Aorta (tissue), 5 donors: Measurements from ENCODE around the gene TXN2. TPM values are rescaled to one million over a fixed set of nuclear protein-coding genes. Genes with fewer than 3 reads are reported as not detected.

Experiments
- ATAC-seq: fragments of 200-7000 bp; cut with Tn5 transposase; one replicate; pipeline ENCODE4 v1.9.1; 2022; ENCODE audit warnings: moderate library complexity; ENCODE audit not compliant: low FRiP score
- DNase-seq, 2 donors: peaks; one replicate each; pipeline ENCODE4 v3.0.0-alpha.2; 2020
- H3K27ac ChIP-seq, 2 donors: one replicate each; pipeline ENCODE4 v1.5.1; 2013; ENCODE audit warnings: low read length in 2 of 2, mild to moderate bottlenecking in 2 of 2, moderate library complexity in 2 of 2, control low read depth in 1 of 2, inconsistent platforms in 1 of 2, low read depth in 1 of 2
- H3K27me3 ChIP-seq, 2 donors: one replicate each; pipeline ENCODE4 v1.6.1; 2013; ENCODE audit warnings: control low read depth in 1 of 2, low read length in 1 of 2, mild to moderate bottlenecking in 1 of 2, moderate library complexity in 1 of 2; ENCODE audit not compliant: insufficient read depth in 2 of 2, control insufficient read depth in 1 of 2
- H3K36me3 ChIP-seq, 2 donors: one replicate each; pipeline ENCODE4 v1.6.1; 2013; ENCODE audit warnings: control low read depth in 1 of 2, low read length in 1 of 2, mild to moderate bottlenecking in 1 of 2; ENCODE audit not compliant: insufficient read depth in 2 of 2, control insufficient read depth in 1 of 2
- H3K4me1 ChIP-seq, 2 donors: one replicate each; pipeline ENCODE4 v1.6.1; 2013; ENCODE audit warnings: low read length in 2 of 2, control low read depth in 1 of 2, mild to moderate bottlenecking in 1 of 2, moderate library complexity in 1 of 2; ENCODE audit not compliant: insufficient read depth in 2 of 2, control insufficient read depth in 1 of 2
- H3K4me3 ChIP-seq, 2 donors: one replicate each; pipeline ENCODE4 v1.5.1; 2013; ENCODE audit warnings: low read length in 2 of 2, control low read depth in 1 of 2, mild to moderate bottlenecking in 1 of 2
- H3K9me3 ChIP-seq: one replicate; pipeline ENCODE4 v1.6.1; 2013; ENCODE audit warnings: mild to moderate bottlenecking, low read length; ENCODE audit not compliant: control insufficient read depth
- WGBS, 2 donors: extraction: QIAGEN DNeasy Blood & Tissue Kit; methylation state at CpG; one replicate each; pipeline ENCODE4 v1.1.7; 2013; 5-methylcytosine and 5-hydroxymethylcytosine counted together
- intact Hi-C, 2 donors: fragments of 100-400 bp; cut with DNase I; formaldehyde crosslinking; loops; one replicate each; pipeline versions ENCODE4 v1.14.2 to v1.15.0; 2022
- polyA plus RNA-seq, 2 donors: library from polyadenylated mRNA; stranded (reverse); fragments of 200-250 nt; gene quantifications; one replicate each; pipeline ENCODE4 v1.2.3, GENCODE V29; 2013
- total RNA-seq, 2 donors: library from RNA; stranded (reverse); fragmentation: NEBNext Ultra II Directional; extraction: Animal tissue kit (Norgen Biotek cat#: 25700); gene quantifications; one replicate each; pipeline ENCODE4 v1.2.1, GENCODE V29; 2021
- donor health status: healthy with polysubstance abuse.
- donor health status: Bipolar disorder and iron deficiency.
- donor health status: DM: no; HTN: no; CAD: no.
- donor health status: DM: no; HTN: no; CAD: no.
- donor health status: DM: yes; HTN: yes; CAD: no.

TXN2 gene
- total and polyA plus RNA-seq, 4 donors: 29.6 to 72.6 (median 48.2) TPM

DNA sequence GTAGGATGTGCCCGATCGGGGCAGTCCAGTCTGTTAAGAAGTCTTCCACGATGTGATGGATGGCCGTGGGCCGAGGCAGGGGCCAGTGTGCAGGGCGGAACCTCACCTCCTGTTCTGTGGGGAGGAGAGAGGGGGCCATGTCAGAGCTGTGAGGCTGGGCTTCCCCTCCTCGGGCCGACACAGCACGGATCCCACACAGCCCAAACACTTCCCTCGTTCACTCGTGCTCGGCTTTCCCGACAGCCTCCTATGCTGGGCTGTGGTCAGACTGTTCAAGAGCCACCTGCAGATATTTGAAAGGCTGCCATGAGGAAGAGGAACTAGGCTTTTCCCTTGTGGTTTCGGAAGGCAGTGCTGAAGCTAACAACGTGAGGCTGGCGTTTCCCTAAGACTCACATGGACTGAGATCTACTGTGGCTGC lies 12.3 kb upstream of the TXN2 start:
- Histone ChIP-seq H3K4me3 (no peak overlapping the region), H3K4me1 (no peaks in the 10 kb centered on the region), H3K36me3 (peaks cover 0 to 3% of the 10 kb centered on the region in 2 donors), H3K27me3 (no peaks in the 10 kb centered on the region), H3K9me3 (no peaks in the 10 kb centered on the region), H3K27ac (no peak overlapping the region)
- 85 to 86% methylated on average over 16 of the region's 16 CpGs for WGBS, 2 donors
- DNase-seq: peak in 1 of 2 donors; percentile 85
- intact Hi-C loops: no loop called here
- ATAC-seq: peak; percentile 34

DNA sequence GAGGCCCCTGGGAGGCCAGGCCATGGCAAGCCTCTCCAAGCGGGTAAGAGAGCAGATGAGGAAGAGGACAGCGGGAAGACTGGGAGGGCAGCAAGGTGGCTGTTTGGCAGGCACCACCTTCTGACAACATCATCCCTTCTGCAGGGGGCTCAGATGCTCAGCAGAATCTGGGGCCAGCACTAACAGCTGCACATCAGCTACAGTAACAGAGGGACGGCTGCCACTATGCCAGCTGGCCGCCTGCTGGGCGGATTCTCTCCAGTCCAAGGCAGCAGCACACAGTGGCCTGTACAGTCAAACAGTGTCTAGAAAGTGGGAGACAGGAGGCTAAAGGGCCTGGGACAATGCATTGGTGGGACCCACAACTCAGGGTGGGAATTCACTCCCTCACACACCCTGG lies 10.7 kb upstream of the TXN2 start:
- no peak for DNase-seq
- Histone ChIP-seq H3K27me3 (no peaks in the 10 kb centered on the region), H3K27ac (no peak overlapping the region), H3K4me3 (no peak overlapping the region), H3K4me1 (no peaks in the 10 kb centered on the region), H3K36me3 (peaks cover 0 to 3% of the 10 kb centered on the region in 2 donors), H3K9me3 (no peaks in the 10 kb centered on the region)
- no peak for ATAC-seq
- whole genome bisulfite sequencing, 2 donors: 88 to 93% methylated on average over 5 of the region's 5 CpGs
- intact Hi-C loops: no loop called here

DNA sequence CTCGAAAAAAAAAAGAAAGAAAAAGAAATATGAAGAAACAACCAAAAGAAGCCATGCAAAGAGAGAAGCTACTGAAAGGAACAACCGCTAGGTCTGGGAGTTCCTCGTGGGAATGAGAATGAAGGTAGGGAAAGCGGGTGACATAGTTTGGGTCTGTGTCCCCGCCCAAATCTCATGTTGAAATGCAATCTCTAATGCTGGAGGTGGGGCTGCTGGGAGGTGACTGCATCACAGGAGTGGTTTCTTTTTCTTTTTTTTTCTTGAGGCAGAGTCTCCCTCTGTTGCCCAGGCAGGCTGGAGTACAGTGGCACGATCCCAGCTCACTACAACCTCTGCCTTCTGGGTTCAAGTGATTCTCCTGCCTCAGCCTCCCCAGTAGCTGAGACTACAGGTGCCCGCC lies 9.7 kb upstream of the TXN2 start:
- ATAC-seq (no peak), DNase-seq (no peak)
- intact Hi-C loops: no loop called here
- H3K27ac ChIP-seq: no peak overlapping the region
- H3K27me3 ChIP-seq: no peaks in the 10 kb centered on the region
- 92 to 94% methylated on average over 7 of the region's 7 CpGs for WGBS, 2 donors
- no peaks in the 10 kb centered on the region for H3K4me1 ChIP-seq
- H3K9me3 ChIP-seq: no peaks in the 10 kb centered on the region
- H3K4me3 ChIP-seq: no peak overlapping the region
- peaks cover 0 to 3% of the 10 kb centered on the region in 2 donors for H3K36me3 ChIP-seq

DNA sequence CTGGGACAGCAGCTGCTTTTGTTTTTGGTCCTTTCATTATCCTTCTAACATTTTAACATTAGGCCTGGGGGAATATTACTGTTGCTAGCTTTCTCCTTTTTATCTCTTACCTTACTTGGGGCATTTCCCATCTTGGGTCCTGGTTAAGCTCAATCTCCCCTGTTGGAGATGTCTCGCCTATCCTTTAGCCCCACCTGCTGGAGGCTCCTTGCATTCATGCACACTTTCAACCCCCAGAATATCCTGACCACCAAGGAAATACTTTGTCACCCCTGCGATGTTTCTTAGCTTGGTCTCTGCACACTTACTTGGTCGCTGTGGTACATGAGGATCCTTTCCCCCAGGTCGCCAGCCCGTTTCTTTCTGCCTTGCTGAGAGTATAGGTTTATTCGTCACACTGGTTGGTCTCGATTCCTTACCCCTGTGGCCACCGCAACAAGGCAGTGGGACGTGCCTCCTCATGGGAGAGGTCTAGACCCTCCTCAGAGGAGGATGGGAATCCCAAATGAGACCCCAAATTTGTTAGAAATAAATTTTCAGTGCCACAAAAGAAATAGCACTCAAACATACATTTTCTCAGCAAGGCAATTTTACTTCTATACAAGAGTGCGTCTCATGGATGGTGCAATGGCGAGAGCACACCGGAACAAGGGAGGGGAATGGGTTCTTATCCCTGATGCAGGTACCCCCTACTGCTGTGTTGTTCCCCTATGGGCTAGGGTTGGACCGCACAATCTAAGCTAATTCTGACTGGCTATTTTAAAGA lies 5.4 kb upstream of the TXN2 start:
- Histone ChIP-seq H3K27me3 (no peaks in the 10 kb centered on the region), H3K9me3 (no peaks in the 10 kb centered on the region), H3K27ac (no peak overlapping the region), H3K36me3 (no peaks in the 10 kb centered on the region), H3K4me1 (no peaks in the 10 kb centered on the region), H3K4me3 (no peak overlapping the region)
- intact Hi-C loops: loop anchor here (2.0 to 5.0 kb wide), 3 partner anchors 292 to 340 kb away; no protein-coding TSS in a partner anchor
- ATAC-seq (no peak), DNase-seq (no peak)
- 85 to 89% methylated on average over 13 of the region's 13 CpGs for WGBS, 2 donors

DNA sequence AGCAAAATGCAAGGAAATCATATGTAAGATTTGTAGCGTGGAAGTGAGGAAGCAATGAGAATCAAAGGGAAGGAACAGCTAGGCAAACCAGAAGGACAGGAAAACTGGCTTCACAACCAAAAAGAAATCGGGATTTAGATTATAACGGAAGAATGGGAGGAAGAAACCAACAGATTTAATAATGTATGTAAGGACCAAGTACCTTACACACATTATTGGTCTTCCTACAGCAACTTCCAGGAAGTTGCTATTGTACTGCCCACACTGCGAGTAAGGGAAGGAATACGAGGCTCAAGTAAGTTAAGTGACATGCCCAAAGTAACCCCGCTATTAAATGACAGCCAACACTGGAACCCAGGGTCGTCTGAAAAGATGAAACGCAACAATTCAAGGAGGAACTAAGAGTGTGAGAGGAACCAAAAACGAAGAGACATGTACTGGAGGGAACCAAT lies 473 bp downstream of the TXN2 start:
- H3K4me3 ChIP-seq: peak overlapping the region; percentile 68 to 77
- ATAC-seq (no peak), DNase-seq (no peak)
- no peaks in the 10 kb centered on the region for H3K4me1 ChIP-seq
- intact Hi-C loops: no loop called here
- peak overlapping the region; percentile 33 to 91 for H3K27ac ChIP-seq
- WGBS, 2 donors: 11 to 15% methylated on average over 9 of the region's 9 CpGs
- no peaks in the 10 kb centered on the region for H3K27me3 ChIP-seq
- no peaks in the 10 kb centered on the region for H3K9me3 ChIP-seq
- H3K36me3 ChIP-seq: peaks cover 2 to 3% of the 10 kb centered on the region in 2 donors

DNA sequence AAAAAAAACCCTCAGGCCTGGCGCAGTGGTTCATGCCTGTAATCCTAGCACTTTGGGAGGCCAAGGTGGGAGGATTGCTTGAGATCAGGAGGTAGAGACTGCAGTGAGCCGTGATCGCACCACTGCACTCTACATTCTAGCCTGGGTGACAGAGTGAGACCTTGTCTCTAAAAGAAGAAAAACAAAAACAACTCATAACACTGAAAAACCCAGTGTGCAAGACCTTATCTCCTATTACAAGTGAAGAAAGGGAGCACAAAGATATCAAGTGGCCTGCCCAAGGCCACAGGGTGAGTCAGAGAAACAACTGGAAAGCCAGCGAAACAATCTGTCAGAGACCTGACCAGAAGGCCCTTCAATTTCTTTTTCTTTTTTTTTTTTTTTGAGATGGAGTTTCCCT lies 2.5 kb downstream of the TXN2 start:
- Histone ChIP-seq H3K36me3 (peaks cover 2 to 6% of the 10 kb centered on the region in 2 donors), H3K4me3 (no peak overlapping the region), H3K4me1 (no peaks in the 10 kb centered on the region), H3K9me3 (no peaks in the 10 kb centered on the region), H3K27me3 (no peaks in the 10 kb centered on the region), H3K27ac (no peak overlapping the region)
- intact Hi-C loops: no loop called here
- ATAC-seq (no peak), DNase-seq (no peak)
- WGBS, 2 donors: 89 to 91% methylated on average over 4 of the region's 4 CpGs

DNA sequence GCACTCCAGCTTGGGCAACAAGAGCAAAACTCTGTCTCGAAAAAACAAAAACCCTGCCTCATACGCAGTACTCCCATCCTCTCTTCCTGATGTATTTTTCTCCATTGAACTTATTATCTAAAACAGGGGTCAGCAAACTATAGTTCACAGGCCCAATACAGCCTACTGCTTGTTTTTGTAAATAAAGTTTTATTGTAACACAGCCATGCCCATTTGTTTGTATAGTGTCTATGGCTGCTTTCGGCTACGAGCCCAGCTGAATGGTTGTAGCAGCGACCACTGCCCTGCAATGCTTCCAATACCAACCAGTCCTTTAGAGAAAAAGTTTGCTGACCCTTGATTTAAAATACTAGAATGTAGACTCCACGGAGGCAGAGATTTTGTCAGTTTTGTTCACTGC lies 6.1 kb downstream of the TXN2 start:
- no peak overlapping the region for H3K27ac ChIP-seq
- intact Hi-C loops: no loop called here

DNA sequence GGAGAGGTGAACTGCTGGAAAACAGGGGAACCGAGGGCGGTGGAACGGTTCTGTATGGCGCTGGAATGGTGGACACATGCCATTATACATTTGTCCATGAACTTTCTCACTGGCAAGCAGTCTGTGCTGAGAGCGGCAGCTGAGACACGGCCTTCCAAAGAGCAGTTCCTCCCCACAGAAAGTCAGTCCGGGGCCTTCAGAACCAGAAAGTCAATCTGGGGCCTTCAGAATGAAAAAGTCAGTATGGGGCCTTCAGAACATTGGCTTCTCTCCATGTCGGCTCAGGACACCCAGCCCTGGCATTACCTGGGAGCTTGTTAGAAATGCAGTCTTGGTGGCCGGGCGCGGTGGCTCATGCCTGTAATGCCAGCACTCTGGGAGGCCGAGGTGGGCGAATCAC lies 8.8 kb downstream of the TXN2 start:
- peaks cover 0 to 6% of the 10 kb centered on the region in 2 donors for H3K36me3 ChIP-seq
- H3K4me1 ChIP-seq: no peaks in the 10 kb centered on the region

More for the DNA sequence above, 6.1 kb downstream of the TXN2 start:
- H3K4me3 ChIP-seq: no peak overlapping the region
- H3K27me3 ChIP-seq: no peaks in the 10 kb centered on the region
- no peaks in the 10 kb centered on the region for H3K9me3 ChIP-seq
- ATAC-seq (no peak), DNase-seq (no peak)
- 94 to 96% methylated on average over 6 of the region's 6 CpGs for WGBS, 2 donors
- H3K4me1 ChIP-seq: no peaks in the 10 kb centered on the region
- H3K36me3 ChIP-seq: peaks cover 2 to 6% of the 10 kb centered on the region in 2 donors

DNA sequence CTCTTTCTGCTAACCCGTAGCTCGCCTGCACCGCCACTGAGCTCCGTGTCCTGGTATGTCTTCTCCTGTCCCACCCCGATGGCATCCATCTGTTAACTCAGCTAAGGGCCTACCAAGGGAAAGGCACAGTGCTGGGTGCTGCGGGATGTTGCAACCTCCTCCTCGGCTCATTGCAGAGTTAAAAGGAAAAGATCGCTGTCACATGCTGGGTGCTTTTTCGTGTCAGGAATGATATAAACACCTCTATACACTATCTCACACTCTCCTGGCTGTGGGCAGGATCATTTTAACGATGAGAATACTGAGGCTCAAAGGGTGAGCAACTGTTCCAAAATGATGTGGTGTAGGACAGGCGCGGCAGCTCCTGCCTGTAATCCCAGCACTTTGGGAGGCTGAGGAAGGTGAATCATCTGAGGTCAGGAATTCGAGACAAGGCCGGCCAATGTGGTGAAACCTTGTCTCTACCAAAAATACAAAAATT lies 10.1 kb downstream of the TXN2 start:
- Histone ChIP-seq H3K4me1 (no peaks in the 10 kb centered on the region), H3K27ac (peak overlapping the region; percentile 34 to 90), H3K27me3 (no peaks in the 10 kb centered on the region), H3K36me3 (peaks cover 0 to 4% of the 10 kb centered on the region in 2 donors), H3K9me3 (no peaks in the 10 kb centered on the region), H3K4me3 (no peak overlapping the region)
- ATAC-seq (no peak), DNase-seq (no peak)
- WGBS, 2 donors: 73 to 75% methylated on average over 14 of the region's 14 CpGs
- intact Hi-C loops: loop anchor here (2.0 to 5.0 kb wide), 4 partner anchors 149 to 169 kb away; no protein-coding TSS in a partner anchor

More for the DNA sequence above, 8.8 kb downstream of the TXN2 start:
- intact Hi-C loops: loop anchor here (5.0 kb wide), 3 partner anchors 150 to 170 kb away; no protein-coding TSS in a partner anchor
- DNase-seq (no peak), ATAC-seq (no peak)
- no peak overlapping the region for H3K4me3 ChIP-seq
- 70 to 78% methylated on average over 13 of the region's 13 CpGs for WGBS, 2 donors
- H3K27me3 ChIP-seq: no peaks in the 10 kb centered on the region
- H3K9me3 ChIP-seq: no peaks in the 10 kb centered on the region
- H3K27ac ChIP-seq: peak overlapping the region in 1 of 2 donors; percentile 61
